Smooth muscle cell (in vitro differentiated cells): Measurements from ENCODE around the gene C8B. TPM values are rescaled to one million over a fixed set of nuclear protein-coding genes. Genes with fewer than 3 reads are reported as not detected.

Source experiments
- DNase-seq: peaks from one replicate; lab custom pipeline; 2025; ENCODE audit not compliant: unreplicated experiment; lab: John Stamatoyannopoulos, UW
- H2AFZ ChIP-seq: fragments of 200-600 bp; sonication (generic); 2 replicates; pipeline ENCODE4 v1.6.0; 2016; ENCODE audit warnings: antibody characterized with exemption, low read depth, mild to moderate bottlenecking
- H3F3A ChIP-seq: fragments of 200-600 bp; sonication (generic); 2 replicates; pipeline ENCODE4 v1.6.0; 2017; ENCODE audit warnings: antibody characterized with exemption, low read depth
- H3K27ac ChIP-seq: fragments of 200-600 bp; sonication (generic); 2 replicates; pipeline ENCODE4 v1.5.1; 2016; ENCODE audit warnings: low read depth, mild to moderate bottlenecking
- H3K27me3 ChIP-seq: fragments of 200-600 bp; sonication (generic); 2 replicates; pipeline ENCODE4 v1.6.1; 2016; ENCODE audit warnings: low read depth, mild to moderate bottlenecking
- H3K36me3 ChIP-seq: fragments of 200-600 bp; sonication (generic); 2 replicates; pipeline ENCODE4 v1.5.1; 2016; ENCODE audit warnings: low read depth
- H3K4me1 ChIP-seq: fragments of 200-600 bp; sonication (generic); 2 replicates; pipeline ENCODE4 v1.5.1; 2016; ENCODE audit warnings: low read depth
- H3K4me2 ChIP-seq: fragments of 200-600 bp; sonication (generic); 2 replicates; pipeline ENCODE4 v1.6.0; 2016; ENCODE audit warnings: mild to moderate bottlenecking
- H3K4me3 ChIP-seq: fragments of 200-600 bp; sonication (generic); 2 replicates; pipeline ENCODE4 v1.5.1; 2016; ENCODE audit warnings: mild to moderate bottlenecking
- H3K79me2 ChIP-seq: fragments of 200-600 bp; sonication (generic); 2 replicates; pipeline ENCODE4 v1.6.0; 2016; ENCODE audit warnings: low read depth, mild to moderate bottlenecking
- H3K9ac ChIP-seq: fragments of 200-600 bp; sonication (generic); 2 replicates; pipeline ENCODE4 v1.6.0; 2016; ENCODE audit warnings: low read depth
- H3K9me3 ChIP-seq: fragments of 200-600 bp; sonication (generic); replicated peaks from 2 replicates; pipeline ENCODE4 v1.5.1; 2016; ENCODE audit warnings: low read depth
- H4K20me1 ChIP-seq: fragments of 200-600 bp; sonication (generic); 2 replicates; pipeline ENCODE4 v1.6.0; 2016; ENCODE audit warnings: low read depth
- CTCF ChIP-seq: fragments of 200-600 bp; sonication (generic); IDR thresholded peaks from 2 replicates; pipeline ENCODE4 v1.5.1; 2017; ENCODE audit warnings: borderline replicate concordance, mild to moderate bottlenecking, antibody characterized with exemption; ENCODE audit not compliant: insufficient read depth, poor library complexity, severe bottlenecking
- WGBS: methylation state at CpG from one replicate; pipeline ENCODE4 v1.1.7; 2016; ENCODE audit warnings: low lambda C conversion rate; 5-methylcytosine and 5-hydroxymethylcytosine counted together
- polyA plus RNA-seq: library from polyadenylated mRNA; unstranded; fragments of >200 nt; fragmentation: Nextera tagmentation; extraction: Ambion mirVana; gene quantifications from 2 replicates; pipeline ENCODE4 v1.2.1, GENCODE V29; 2016
- total RNA-seq: library from RNA; depleted of rRNA; stranded (reverse); fragments of >200 nt; gene quantifications from 2 replicates; pipeline ENCODE4 v1.2.3, GENCODE V29; 2014

Gene C8B
- total and polyA plus RNA-seq, 2 experiments from 2014 or later, result 0.09 TPM; not detected in 1

GRCh38 chr1:56966698-56966999 lies 834 bp upstream of the C8B start:
- Histone ChIP-seq H3K27me3 (no peaks in the 10 kb centered on the region), H3F3A (no peaks in the 10 kb centered on the region), H3K36me3 (no peaks in the 10 kb centered on the region), H3K79me2 (no peaks in the 10 kb centered on the region), H3K27ac (no peak overlapping the region), H2AFZ (no peak overlapping the region), H3K9me3 (no peaks in the 10 kb centered on the region), H3K9ac (no peak overlapping the region), H3K4me3 (no peak overlapping the region), H4K20me1 (no peaks in the 10 kb centered on the region), H3K4me2 (no peak overlapping the region), H3K4me1 (no peaks in the 10 kb centered on the region)
- TF ChIP-seq CTCF, result no peak
- 94% methylated on average over 1 of the region's 1 CpG for WGBS
- DNase-seq, result no peak

GRCh38 chr1:56965191-56965590 lies 624 bp downstream of the C8B start:
- H4K20me1 ChIP-seq, result no peaks in the 10 kb centered on the region

GRCh38 chr1:56964349-56965017 lies 1.3 kb downstream of the C8B start:
- DNase-seq, result no peak
- H3K4me1 ChIP-seq, result no peaks in the 10 kb centered on the region
- no peaks in the 10 kb centered on the region for H3K27me3 ChIP-seq
- WGBS, result 91% methylated on average over 9 of the region's 9 CpGs
- TF ChIP-seq CTCF, result no peak
- H3K4me2 ChIP-seq, result no peak overlapping the region
- H3K4me3 ChIP-seq, result no peak overlapping the region
- H3F3A ChIP-seq, result no peaks in the 10 kb centered on the region
- no peak overlapping the region for H3K27ac ChIP-seq
- no peaks in the 10 kb centered on the region for H3K36me3 ChIP-seq
- H3K9ac ChIP-seq, result no peak overlapping the region
- no peaks in the 10 kb centered on the region for H3K9me3 ChIP-seq
- no peaks in the 10 kb centered on the region for H4K20me1 ChIP-seq
- H2AFZ ChIP-seq, result no peak overlapping the region
- no peaks in the 10 kb centered on the region for H3K79me2 ChIP-seq

More at GRCh38 chr1:56965191-56965590, 624 bp downstream of the C8B start:
- no peak overlapping the region for H3K27ac ChIP-seq
- H3K36me3 ChIP-seq, result no peaks in the 10 kb centered on the region
- no peaks in the 10 kb centered on the region for H3K9me3 ChIP-seq
- no peaks in the 10 kb centered on the region for H3K27me3 ChIP-seq
- TF ChIP-seq CTCF, result no peak
- no peaks in the 10 kb centered on the region for H3K4me1 ChIP-seq
- no peaks in the 10 kb centered on the region for H3K79me2 ChIP-seq
- H3K4me3 ChIP-seq, result no peak overlapping the region
- no peak overlapping the region for H3K9ac ChIP-seq
- H2AFZ ChIP-seq, result no peak overlapping the region
- DNase-seq, result no peak
- H3F3A ChIP-seq, result no peaks in the 10 kb centered on the region
- 98% methylated on average over 3 of the region's 3 CpGs for WGBS
- H3K4me2 ChIP-seq, result no peak overlapping the region

- no peak for TF ChIP-seq CTCF
- Histone ChIP-seq H3K27me3 (no peaks in the 10 kb centered on the region), H3K4me2 (no peak overlapping the region), H3K4me1 (peaks cover 6% of the 10 kb centered on the region), H3F3A (no peaks in the 10 kb centered on the region), H3K9ac (no peak overlapping the region), H3K79me2 (no peaks in the 10 kb centered on the region), H3K9me3 (no peaks in the 10 kb centered on the region), H3K4me3 (no peak overlapping the region), H4K20me1 (no peaks in the 10 kb centered on the region), H3K27ac (no peak overlapping the region), H3K36me3 (no peaks in the 10 kb centered on the region), H2AFZ (no peak overlapping the region)
- DNase-seq, result no peak
- 91% methylated on average over 4 of the region's 4 CpGs for WGBS
Observed at GRCh38 chr1:56963667-56964066, 2.1 kb downstream of the C8B start.
